Smooth muscle cell of the brain vasculature (primary cell): ENCODE results near the gene NMB.
"Not testable (repeated sequence)": the region's sequence is repeated elsewhere in the genome, so short reads cannot be mapped to it uniquely, and the experiment has no call there.

Experiments used
- DNase-seq: peaks from one replicate; pipeline ENCODE4 v3.0.0-alpha.2; 2012; ENCODE audit warnings: low read depth, low spot score

NMB gene

GRCh38 chr15:84658080-84658787 is at the start of gene NMB:
NMB (minus strand) TSS chr15:84658199; CDS start chr15:84658152, 47 bp downstream.
- DNase-seq: peak; percentile 24

GRCh38 chr15:84703808-84704207 is 45.8 kb upstream of the NMB start:
- no peak for DNase-seq

GRCh38 chr15:84702961-84703482 is 45.0 kb upstream of the NMB start:
- no peak for DNase-seq

GRCh38 chr15:84699538-84700191 is 41.7 kb upstream of the NMB start:
- DNase-seq: no peak

- no peak for DNase-seq
These were observed 39.4 kb upstream of the NMB start for GRCh38 chr15:84697236-84697990.

GRCh38 chr15:84696757-84697156 is 38.8 kb upstream of the NMB start:
- DNase-seq: no peak

GRCh38 chr15:84690342-84690741 is 32.3 kb upstream of the NMB start:
- DNase-seq: no peak

- no peak for DNase-seq
These were observed 31.9 kb upstream of the NMB start for GRCh38 chr15:84689858-84690257.

GRCh38 chr15:84686446-84686845 is 28.4 kb upstream of the NMB start:
- not testable (repeated sequence) for DNase-seq

GRCh38 chr15:84685304-84685703 is 27.3 kb upstream of the NMB start:
- DNase-seq: no peak

- no peak for DNase-seq
These were observed 26.1 kb upstream of the NMB start for GRCh38 chr15:84684092-84684491.

GRCh38 chr15:84681831-84682230 is 23.8 kb upstream of the NMB start:
- DNase-seq: no peak

GRCh38 chr15:84671211-84671610 is 13.2 kb upstream of the NMB start:
- no peak for DNase-seq

- DNase-seq: no peak
These were observed 11.7 kb upstream of the NMB start for GRCh38 chr15:84669726-84670125.

GRCh38 chr15:84668221-84668982 is 10.4 kb upstream of the NMB start:
- DNase-seq: no peak

- DNase-seq: no peak
These were observed 8.4 kb upstream of the NMB start for GRCh38 chr15:84666373-84666772.

- no peak for DNase-seq
These were observed 3.0 kb upstream of the NMB start for GRCh38 chr15:84661001-84661400.

GRCh38 chr15:84659904-84660781 is 2.1 kb upstream of the NMB start:
- no peak for DNase-seq

- no peak for DNase-seq
These were observed 901 bp upstream of the NMB start for GRCh38 chr15:84658788-84659411.

- no peak for DNase-seq
These were observed 285 bp downstream of the NMB start for GRCh38 chr15:84657748-84658079.
